ENCODE results near the gene PRKG1.
"Not testable (repeated sequence)": the region's sequence is repeated elsewhere in the genome, so short reads cannot be mapped to it uniquely, and the experiment has no call there.

The PRKG1 gene

DNA sequence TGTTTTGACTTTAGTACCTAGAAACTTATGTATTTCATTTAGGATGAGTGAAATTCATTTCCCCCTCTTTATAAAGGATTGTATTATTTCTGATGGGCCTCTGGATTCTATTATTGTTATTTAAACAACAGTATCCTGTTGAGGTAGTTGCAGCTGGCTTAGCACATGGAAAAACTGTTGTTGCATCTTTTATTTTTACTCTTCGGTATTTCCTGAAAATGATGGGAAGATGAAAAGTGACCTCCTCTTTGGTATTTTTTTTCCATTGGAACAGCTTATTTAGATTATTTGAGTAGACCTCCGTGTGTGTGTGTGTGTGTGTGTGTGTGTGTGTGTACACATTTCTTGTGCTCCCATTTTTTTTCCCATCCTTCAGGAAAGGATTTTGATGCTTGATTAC, 129.8 kb downstream of the PRKG1 start:
- Histone ChIP-seq H3K4me2 (ENCODE audit: low read length) (no peak overlapping the region), H2AFZ (ENCODE audit: low read depth, low read length) (no peak overlapping the region), H4K20me1 (ENCODE audit: insufficient read depth, low read length) (no peaks in the 10 kb centered on the region), H3K36me3 (replicated peaks; ENCODE audit: low read depth, low read length) (no peaks in the 10 kb centered on the region), H3K27ac (ENCODE audit: low read length) (no peak overlapping the region), H3K4me3 (ENCODE audit: low read length) (no peak overlapping the region), H3K9me3 (ENCODE audit: insufficient read depth, low read length) (no peaks in the 10 kb centered on the region), H3K79me2 (ENCODE audit: low read length) (no peaks in the 10 kb centered on the region), H3K27me3 (ENCODE audit: low read depth, low read length) (no peaks in the 10 kb centered on the region), H3K9ac (ENCODE audit: low read length) (no peak overlapping the region), H3K4me1 (ENCODE audit: low read length) (no peaks in the 10 kb centered on the region)
- TF ChIP-seq EZH2phosphoT487 (IDR thresholded peaks at IDR 0.05; ENCODE audit: low read depth) (no peak), CTCF (IDR thresholded peaks at IDR 0.05; ENCODE audit: low read depth, low read length) (no peak)

- no peak overlapping the region for H3K4me2 ChIP-seq (ENCODE audit: low read length)
- H2AFZ ChIP-seq (ENCODE audit: low read depth, low read length), result no peak overlapping the region
- no peak overlapping the region for H3K4me3 ChIP-seq (ENCODE audit: low read length)
- H4K20me1 ChIP-seq (ENCODE audit: insufficient read depth, low read length), result no peaks in the 10 kb centered on the region
- no peak overlapping the region for H3K27ac ChIP-seq (ENCODE audit: low read length)
- no peaks in the 10 kb centered on the region for H3K9me3 ChIP-seq (ENCODE audit: insufficient read depth, low read length)
- no peak for TF ChIP-seq CTCF (IDR thresholded peaks at IDR 0.05; ENCODE audit: low read depth, low read length)
- TF ChIP-seq EZH2phosphoT487 (IDR thresholded peaks at IDR 0.05; ENCODE audit: low read depth), result no peak
- H3K36me3 ChIP-seq (replicated peaks; ENCODE audit: low read depth, low read length), result no peaks in the 10 kb centered on the region
- no peaks in the 10 kb centered on the region for H3K27me3 ChIP-seq (ENCODE audit: low read depth, low read length)
- H3K9ac ChIP-seq (ENCODE audit: low read length), result no peak overlapping the region
- no peaks in the 10 kb centered on the region for H3K79me2 ChIP-seq (ENCODE audit: low read length)
- no peaks in the 10 kb centered on the region for H3K4me1 ChIP-seq (ENCODE audit: low read length)
These were observed 130.4 kb downstream of the PRKG1 start for GRCh38 chr10:51204701-51205100.

DNA sequence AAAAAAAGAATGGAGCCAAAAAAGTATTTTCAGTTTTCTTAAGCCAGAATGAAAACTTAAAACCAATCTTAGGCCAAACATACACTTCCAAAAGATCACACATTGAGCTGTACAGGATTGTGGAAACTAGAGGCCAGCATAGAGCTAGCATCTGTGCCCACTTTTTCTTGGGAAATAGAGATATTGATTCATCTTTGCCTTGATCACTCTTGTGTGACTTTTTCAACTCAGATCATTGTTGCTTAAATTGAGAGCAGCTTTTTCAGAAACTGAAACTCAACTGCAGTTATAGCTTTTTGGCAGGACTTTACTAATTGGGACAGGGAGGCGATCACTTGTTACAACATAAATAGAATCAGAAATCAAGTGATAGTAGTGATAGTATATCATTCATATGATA, 132.2 kb downstream of the PRKG1 start:
- Histone ChIP-seq H3K9me3 (ENCODE audit: insufficient read depth, low read length) (no peaks in the 10 kb centered on the region), H3K4me1 (ENCODE audit: low read length) (no peaks in the 10 kb centered on the region), H4K20me1 (ENCODE audit: insufficient read depth, low read length) (no peaks in the 10 kb centered on the region), H3K36me3 (replicated peaks; ENCODE audit: low read depth, low read length) (no peaks in the 10 kb centered on the region), H3K27me3 (ENCODE audit: low read depth, low read length) (no peaks in the 10 kb centered on the region), H3K9ac (ENCODE audit: low read length) (no peak overlapping the region), H3K27ac (ENCODE audit: low read length) (no peak overlapping the region), H3K79me2 (ENCODE audit: low read length) (no peaks in the 10 kb centered on the region), H3K4me2 (ENCODE audit: low read length) (no peak overlapping the region), H3K4me3 (ENCODE audit: low read length) (no peak overlapping the region), H2AFZ (ENCODE audit: low read depth, low read length) (no peak overlapping the region)
- TF ChIP-seq EZH2phosphoT487 (IDR thresholded peaks at IDR 0.05; ENCODE audit: low read depth) (no peak), CTCF (IDR thresholded peaks at IDR 0.05; ENCODE audit: low read depth, low read length) (no peak)

GRCh38 chr10:51212937-51213336, 138.7 kb downstream of the PRKG1 start:
- not testable (repeated sequence) for H3K9ac ChIP-seq (ENCODE audit: low read length); H3K36me3 ChIP-seq (replicated peaks; ENCODE audit: low read depth, low read length); H3K4me2 ChIP-seq (ENCODE audit: low read length); H3K9me3 ChIP-seq (ENCODE audit: insufficient read depth, low read length); H3K4me1 ChIP-seq (ENCODE audit: low read length); H3K4me3 ChIP-seq (ENCODE audit: low read length); H4K20me1 ChIP-seq (ENCODE audit: insufficient read depth, low read length); H2AFZ ChIP-seq (ENCODE audit: low read depth, low read length); H3K27me3 ChIP-seq (ENCODE audit: low read depth, low read length); H3K27ac ChIP-seq (ENCODE audit: low read length); H3K79me2 ChIP-seq (ENCODE audit: low read length)

Data from OCI-LY3 (cell line).